ENCODE data around the gene SLC25A26.

DNA sequence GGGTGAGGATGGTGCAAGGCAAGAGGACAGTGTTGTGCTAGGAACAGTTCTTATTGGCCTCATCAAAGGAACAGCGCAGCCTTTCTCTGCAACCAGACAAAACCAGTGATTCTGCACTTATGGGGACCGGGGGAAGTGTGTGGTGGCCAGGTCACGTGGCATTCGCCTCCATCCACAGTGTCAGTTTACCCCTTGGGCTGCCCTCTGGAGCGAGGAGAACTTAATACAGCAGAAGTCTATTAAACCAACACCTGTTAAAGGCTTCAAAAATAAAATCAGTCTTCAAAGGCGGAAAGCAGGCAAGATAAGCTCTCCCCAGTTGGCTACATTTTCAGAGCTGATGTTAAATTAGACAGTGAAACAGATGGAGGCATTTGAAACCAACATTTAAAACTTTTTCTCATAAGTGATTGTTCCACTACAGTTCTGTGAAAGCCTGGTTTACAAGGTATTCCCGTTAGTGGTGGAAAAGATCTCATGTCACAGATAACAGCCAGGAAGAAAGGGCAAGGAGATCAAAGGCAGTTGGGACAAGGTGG is 204.8 kb downstream of the SLC25A26 start:
- TF ChIP-seq, protein P1, sequence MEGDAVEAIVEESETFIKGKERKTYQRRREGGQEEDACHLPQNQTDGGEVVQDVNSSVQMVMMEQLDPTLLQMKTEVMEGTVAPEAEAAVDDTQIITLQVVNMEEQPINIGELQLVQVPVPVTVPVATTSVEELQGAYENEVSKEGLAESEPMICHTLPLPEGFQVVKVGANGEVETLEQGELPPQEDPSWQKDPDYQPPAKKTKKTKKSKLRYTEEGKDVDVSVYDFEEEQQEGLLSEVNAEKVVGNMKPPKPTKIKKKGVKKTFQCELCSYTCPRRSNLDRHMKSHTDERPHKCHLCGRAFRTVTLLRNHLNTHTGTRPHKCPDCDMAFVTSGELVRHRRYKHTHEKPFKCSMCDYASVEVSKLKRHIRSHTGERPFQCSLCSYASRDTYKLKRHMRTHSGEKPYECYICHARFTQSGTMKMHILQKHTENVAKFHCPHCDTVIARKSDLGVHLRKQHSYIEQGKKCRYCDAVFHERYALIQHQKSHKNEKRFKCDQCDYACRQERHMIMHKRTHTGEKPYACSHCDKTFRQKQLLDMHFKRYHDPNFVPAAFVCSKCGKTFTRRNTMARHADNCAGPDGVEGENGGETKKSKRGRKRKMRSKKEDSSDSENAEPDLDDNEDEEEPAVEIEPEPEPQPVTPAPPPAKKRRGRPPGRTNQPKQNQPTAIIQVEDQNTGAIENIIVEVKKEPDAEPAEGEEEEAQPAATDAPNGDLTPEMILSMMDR (conservative IDR thresholded peaks at IDR 0.05): no peak
- TF ChIP-seq ZFX (IDR thresholded peaks at IDR 0.05): no peak

Measured in C4-2B (cell line).